H1 (cell line): ENCODE measurements around the gene FIP1L1. TPM values are rescaled to one million over a fixed set of nuclear protein-coding genes. Genes with fewer than 3 reads are reported as not detected.

ENCODE experiments used
- CTCF ChIA-PET: fragments of 300-600 bp; sonication (Branson Sonifier 250); formaldehyde crosslinking; loops from one replicate; lab custom pipeline; 2021; ENCODE audit not compliant: partially characterized antibody; lab: Charles Lee
- POLR2A ChIA-PET: fragments of 300-600 bp; sonication (Branson Sonifier 250); formaldehyde crosslinking; loops from one replicate; lab custom pipeline; 2021; ENCODE audit warnings: inconsistent platforms; ENCODE audit not compliant: partially characterized antibody; lab: Charles Lee
- DNase-seq, 2 experiments: peaks; one replicate each; pipeline versions ENCODE4 v3.0.0 to v3.0.0-alpha.2; 2010 to 2022; ENCODE audit warnings: low spot score in 2 of 2, low read depth in 1 of 2, mixed read lengths in 1 of 2
- FAIRE-seq: peaks from 2 replicates; lab custom pipeline; 2011; peaks lifted over from hg19 to GRCh38; lab: Jason Lieb, UNC
- H2AFZ ChIP-seq: 2 replicates; pipeline ENCODE4 v1.8.1; 2012; ENCODE audit warnings: low read length, inconsistent platforms
- H2AK5ac ChIP-seq: 2 replicates; pipeline ENCODE4 v1.6.1; 2013; ENCODE audit warnings: low read depth, low read length
- H2BK120ac ChIP-seq: replicated peaks from 2 replicates; pipeline ENCODE3; 2013; ENCODE audit warnings: low read depth, low read length, inconsistent platforms
- H2BK12ac ChIP-seq: 2 replicates; pipeline ENCODE4 v1.6.1; 2013; ENCODE audit warnings: low read depth, low read length
- H2BK15ac ChIP-seq: 2 replicates; pipeline ENCODE4 v1.6.1; 2013; ENCODE audit warnings: low read length
- H2BK20ac ChIP-seq: 2 replicates; pipeline ENCODE4 v1.6.1; 2013; ENCODE audit warnings: low read length
- H2BK5ac ChIP-seq: 2 replicates; pipeline ENCODE4 v1.6.1; 2013; ENCODE audit warnings: low read depth, low read length
- H3K14ac ChIP-seq: 2 replicates; pipeline ENCODE4 v1.6.1; 2013; ENCODE audit warnings: inconsistent platforms; ENCODE audit not compliant: insufficient read length
- H3K18ac ChIP-seq: 2 replicates; pipeline ENCODE4 v1.6.1; 2013; ENCODE audit warnings: low read length; ENCODE audit errors: extremely low read depth
- H3K23ac ChIP-seq: 2 replicates; pipeline ENCODE4 v1.6.1; 2013; ENCODE audit warnings: inconsistent platforms; ENCODE audit not compliant: insufficient read length
- H3K23me2 ChIP-seq: 2 replicates; pipeline ENCODE4 v1.6.1; 2013; ENCODE audit warnings: low read depth, low read length
- H3K27ac ChIP-seq: 2 replicates; pipeline ENCODE4 v1.6.1; 2011; ENCODE audit warnings: low read depth, low read length, inconsistent platforms
- H3K27me3 ChIP-seq, 4 experiments: replicated peaks in 1 of 4; 1 replicate in 1 of 4; 2 replicates in 3 of 4; pipeline versions ENCODE4 v1.6.1 to v1.8.1; 2011 to 2013; ENCODE audit warnings: low read length in 3 of 4, mild to moderate bottlenecking in 3 of 4, inconsistent platforms in 2 of 4, mixed read lengths in 2 of 4, moderate library complexity in 1 of 4; ENCODE audit not compliant: control insufficient read depth in 3 of 4, insufficient read depth in 3 of 4; ENCODE audit errors: extremely low read depth in 1 of 4
- H3K36me3 ChIP-seq, 4 experiments: 2 replicates each; pipeline versions ENCODE4 v1.6.1 to v1.8.1; 2011 to 2013; ENCODE audit warnings: mild to moderate bottlenecking in 4 of 4, low read length in 3 of 4, moderate library complexity in 2 of 4, control low read depth in 1 of 4, inconsistent platforms in 1 of 4; ENCODE audit not compliant: insufficient read depth in 4 of 4, control insufficient read depth in 2 of 4
- H3K4ac ChIP-seq: replicated peaks from 2 replicates; pipeline ENCODE3; 2013; ENCODE audit warnings: low read length, low read depth, mixed read lengths, inconsistent platforms; ENCODE audit not compliant: insufficient read length
- H3K4me1 ChIP-seq, 4 experiments: replicated peaks in 1 of 4; 1 replicate in 1 of 4; 2 replicates in 3 of 4; pipeline versions ENCODE4 v1.6.1 to v1.8.1; 2011 to 2013; ENCODE audit warnings: low read length in 3 of 4, inconsistent platforms in 2 of 4, mixed read lengths in 1 of 4; ENCODE audit not compliant: insufficient read depth in 4 of 4, control insufficient read depth in 3 of 4
- H3K4me2 ChIP-seq, 2 experiments: 2 replicates each; pipeline versions ENCODE4 v1.6.1 to v1.8.1; 2011 to 2013; ENCODE audit warnings: low read depth in 2 of 2, low read length in 2 of 2, control low read depth in 1 of 2, inconsistent platforms in 1 of 2, mild to moderate bottlenecking in 1 of 2; ENCODE audit not compliant: insufficient read depth in 1 of 2
- H3K4me3 ChIP-seq, 4 experiments: fragments of 200-600, 300-600 bp in 1 of 4; sonication (generic), shearing (Covaris generic), sonication (Bioruptor Twin) in 1 of 4; 2 replicates each; pipeline versions ENCODE4 v1.5.1 to v1.8.1; 2011 to 2016; ENCODE audit warnings: low read length in 4 of 4, low read depth in 3 of 4, control low read depth in 2 of 4, inconsistent platforms in 2 of 4, mild to moderate bottlenecking in 2 of 4, mixed read lengths in 1 of 4, moderate library complexity in 1 of 4; ENCODE audit not compliant: insufficient read depth in 2 of 4; ENCODE audit errors: extremely low read depth in 1 of 4
- H3K56ac ChIP-seq: replicated peaks from 2 replicates; pipeline ENCODE3; 2013; ENCODE audit warnings: low read depth, mild to moderate bottlenecking, mixed read lengths, low read length, inconsistent platforms; ENCODE audit not compliant: insufficient read length
- H3K79me1 ChIP-seq: 2 replicates; pipeline ENCODE4 v1.6.1; 2013; ENCODE audit warnings: low read depth, low read length, control low read depth
- H3K79me2 ChIP-seq, 2 experiments: 2 replicates each; pipeline versions ENCODE4 v1.6.1 to v1.8.1; 2012 to 2013; ENCODE audit warnings: low read length in 2 of 2, mild to moderate bottlenecking in 2 of 2, inconsistent platforms in 1 of 2; ENCODE audit not compliant: insufficient read depth in 2 of 2, control insufficient read depth in 1 of 2
- H3K9ac ChIP-seq, 4 experiments: replicated peaks in 1 of 4; 1 replicate in 1 of 4; 2 replicates in 3 of 4; pipeline versions ENCODE4 v1.6.1 to v1.8.1; 2011 to 2013; ENCODE audit warnings: low read depth in 3 of 4, low read length in 3 of 4, control low read depth in 2 of 4, mild to moderate bottlenecking in 2 of 4, moderate library complexity in 2 of 4, inconsistent platforms in 1 of 4; ENCODE audit errors: extremely low read depth in 1 of 4
- H3K9me3 ChIP-seq, 2 experiments: 2 replicates each; pipeline versions ENCODE4 v1.6.1 to v1.8.1; 2012 to 2013; ENCODE audit warnings: mild to moderate bottlenecking in 2 of 2, moderate library complexity in 2 of 2, control low read depth in 1 of 2, inconsistent platforms in 1 of 2, low read depth in 1 of 2, low read length in 1 of 2, mixed read lengths in 1 of 2; ENCODE audit not compliant: insufficient read depth in 2 of 2
- H4K20me1 ChIP-seq, 2 experiments: replicated peaks in 1 of 2; 2 replicates each; pipeline versions ENCODE3 to v1.8.1; 2011 to 2013; ENCODE audit warnings: inconsistent platforms in 2 of 2, low read length in 2 of 2, mild to moderate bottlenecking in 1 of 2; ENCODE audit not compliant: insufficient read depth in 2 of 2, control insufficient read depth in 1 of 2
- H4K5ac ChIP-seq: 2 replicates; pipeline ENCODE4 v1.6.1; 2013; ENCODE audit warnings: low read length, low read depth, mixed read lengths, inconsistent platforms; ENCODE audit not compliant: insufficient read length
- H4K8ac ChIP-seq: 2 replicates; pipeline ENCODE4 v1.8.0; 2013; ENCODE audit warnings: mild to moderate bottlenecking, moderate library complexity, low read length, inconsistent platforms; ENCODE audit not compliant: insufficient read depth; ENCODE audit errors: extremely low read depth
- H4K91ac ChIP-seq: replicated peaks from 2 replicates; pipeline ENCODE3; 2013; ENCODE audit warnings: low read length, mixed read lengths, inconsistent platforms; ENCODE audit not compliant: insufficient read length
- ASH2L ChIP-seq: fragments of 200-600, 300-600 bp; sonication (generic); IDR thresholded peaks from one replicate; pipeline ENCODE4 v1.7.1; 2017; ENCODE audit warnings: low read length
- CBX5 ChIP-seq: fragments of 300-800, 300-1000 bp; sonication (generic); IDR thresholded peaks from 2 replicates; pipeline ENCODE4 v1.7.1; 2016; ENCODE audit warnings: antibody characterized with exemption, low read length, low read depth
- CREB1 ChIP-seq: IDR thresholded peaks from 2 replicates; pipeline ENCODE4 v1.6.1; 2012; ENCODE audit warnings: inconsistent platforms
- FOSL1 ChIP-seq: IDR thresholded peaks from 2 replicates; pipeline ENCODE4 v1.6.1; 2011; ENCODE audit warnings: mild to moderate bottlenecking, low read depth, low read length, moderate library complexity; ENCODE audit not compliant: insufficient read depth
- GTF2F1 ChIP-seq: IDR thresholded peaks from 2 replicates; pipeline ENCODE4 v1.6.1; 2012; ENCODE audit warnings: low read depth, low read length, improper control_type of control experiment, borderline replicate concordance
- JUND ChIP-seq: IDR thresholded peaks from 2 replicates; pipeline ENCODE4 v1.6.1; 2011; ENCODE audit warnings: mild to moderate bottlenecking, improper control_type of control experiment, low read length
- KDM5A ChIP-seq: fragments of 200-600 bp; IDR thresholded peaks from 2 replicates; pipeline ENCODE4 v1.7.1; 2012; ENCODE audit warnings: mild to moderate bottlenecking, low read length, inconsistent platforms, mixed read lengths
- POLR2A ChIP-seq, 2 experiments: IDR thresholded peaks; 1 replicate in 1 of 2; 2 replicates in 1 of 2; pipeline ENCODE4 v1.6.1; 2011; ENCODE audit warnings: low read depth in 2 of 2, low read length in 2 of 2, mild to moderate bottlenecking in 2 of 2; ENCODE audit errors: control extremely low read depth in 1 of 2
- POU5F1 ChIP-seq: IDR thresholded peaks from 2 replicates; pipeline ENCODE4 v1.6.1; 2011; ENCODE audit warnings: low read depth, mild to moderate bottlenecking, low read length, moderate library complexity
- SIX5 ChIP-seq: IDR thresholded peaks from 2 replicates; pipeline ENCODE4 v1.6.1; 2011; ENCODE audit warnings: mild to moderate bottlenecking, low read depth, low read length
- TAF1 ChIP-seq: IDR thresholded peaks from 2 replicates; pipeline ENCODE4 v1.6.1; 2011; ENCODE audit warnings: mild to moderate bottlenecking, low read depth, low read length
- TAF7 ChIP-seq: optimal IDR thresholded peaks from 2 replicates; pipeline ENCODE3; 2011; ENCODE audit warnings: low read depth, mild to moderate bottlenecking, inconsistent platforms, low read length, moderate library complexity, borderline replicate concordance
- WGBS, 2 experiments: shearing (Covaris generic) in 1 of 2; methylation state at CpG; one replicate each; pipeline versions ENCODE4 v1.1.6 to v1.1.7; 2013 to 2015; ENCODE audit warnings: low lambda C conversion rate in 2 of 2, mixed read lengths in 2 of 2, inconsistent platforms in 1 of 2, low coverage in 1 of 2, missing lambda C conversion rate in 1 of 2; ENCODE audit not compliant: insufficient replicate concordance in 2 of 2, insufficient coverage in 1 of 2, insufficient read length in 1 of 2; ENCODE audit errors: extremely low coverage in 1 of 2, missing lambda C conversion rate in 1 of 2; 5-methylcytosine and 5-hydroxymethylcytosine counted together
- polyA plus RNA-seq, 7 experiments: library from polyadenylated mRNA; depleted of rRNA in 3 of 7; stranded (reverse) in 5 of 7; unstranded in 2 of 7; fragments of >200 nt in 5 of 7; fragments of 200-250 nt in 2 of 7; gene quantifications; 1 replicate in 5 of 7; 2 replicates in 1 of 7; 4 replicates in 1 of 7; pipeline versions ENCODE4 v1.2.1 to v1.2.3, GENCODE V29; 2011 to 2013; ENCODE audit warnings: missing spikeins in 2 of 7, mixed read lengths in 2 of 7
- total RNA-seq: library from RNA; stranded (reverse); fragmentation: NEBNext Ultra II Directional; extraction: Animal tissue kit (Norgen Biotek cat#: 25700); gene quantifications from 2 replicates; pipeline ENCODE4 v1.2.1, GENCODE V29; 2021
- TF ChIP-seq, protein P1 (sequence below): IDR thresholded peaks from 2 replicates; pipeline ENCODE4 v1.6.1; 2012; ENCODE audit warnings: inconsistent platforms
- TF ChIP-seq, protein P2 (sequence below): IDR thresholded peaks from 2 replicates; pipeline ENCODE4 v1.6.1; 2011; ENCODE audit warnings: low read depth, mild to moderate bottlenecking, low read length; ENCODE audit not compliant: insufficient read depth

The FIP1L1 gene
- total and polyA plus RNA-seq, 2 of the 8 experiments (the other 6 are each of a cell fraction or from before 2014, with no cell fraction given) = 19.5 to 53.7 TPM

DNA sequence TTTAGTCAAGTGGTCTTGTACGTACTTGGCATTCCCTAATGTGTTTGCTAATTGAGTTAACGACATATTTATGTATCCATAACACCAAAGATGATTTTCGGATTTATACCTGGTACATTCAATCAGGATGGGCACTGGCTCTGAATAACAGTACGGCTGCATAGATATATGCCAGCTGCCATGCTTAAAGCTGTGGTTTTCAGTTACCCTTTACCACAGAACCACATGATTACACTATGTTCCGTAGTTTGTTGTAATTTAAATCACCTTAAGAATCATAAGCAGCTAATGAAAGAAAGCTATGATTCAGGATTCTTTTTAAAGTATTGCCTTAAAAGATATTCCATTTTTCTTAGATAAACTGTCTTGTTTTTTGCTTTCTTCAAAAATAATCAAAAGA, 53.6 kb downstream of the FIP1L1 start:
- no peaks in the 10 kb centered on the region for H3K23me2 ChIP-seq
- H2BK20ac ChIP-seq = no peak overlapping the region
- peaks cover 0 to 43% (median 13%) of the 10 kb centered on the region in 4 experiments; a peak in 6 of 8 replicates for H3K36me3 ChIP-seq
- no peaks in the 10 kb centered on the region for H3K79me2 ChIP-seq
- H3K4ac ChIP-seq = no peak overlapping the region
- FAIRE-seq (no peak), DNase-seq (no peak)
- H2BK12ac ChIP-seq = no peak overlapping the region
- H3K18ac ChIP-seq = no peak overlapping the region
- ChIA-PET POLR2A (interaction anchor here (0.7 kb wide), 1 partner anchor 54 kb away, joined by 3 read pairs; the partner anchor contains the start of gene FIP1L1), CTCF (interaction anchor here (0.6 to 1.1 kb wide), 2 partner anchors 20 to 60 kb away, joined by 3 to 6 read pairs; no protein-coding TSS in a partner anchor)
- H2BK120ac ChIP-seq = no peak overlapping the region
- H3K27ac ChIP-seq = no peak overlapping the region
- H4K20me1 ChIP-seq = no peaks in the 10 kb centered on the region
- no peak overlapping the region for H3K23ac ChIP-seq
- no peak overlapping the region for H4K8ac ChIP-seq
- H3K4me2 ChIP-seq = no peak overlapping the region
- H4K91ac ChIP-seq = no peak overlapping the region
- H3K9me3 ChIP-seq = no peaks in the 10 kb centered on the region
- no peak overlapping the region for H2AFZ ChIP-seq
- H4K5ac ChIP-seq = no peak overlapping the region
- H3K4me3 ChIP-seq = no peak overlapping the region
- H3K79me1 ChIP-seq = no peaks in the 10 kb centered on the region
- no peak overlapping the region for H3K56ac ChIP-seq
- H3K14ac ChIP-seq = no peak overlapping the region
- WGBS, 2 experiments = 96% methylated on average over 5 of the region's 5 CpGs; no CpG with 5 or more reads in 1 of the 2 experiments
- no peak overlapping the region for H3K9ac ChIP-seq
- no peak overlapping the region for H2BK5ac ChIP-seq
- H3K27me3 ChIP-seq = no peaks in the 10 kb centered on the region
- no peak overlapping the region for H2AK5ac ChIP-seq
- no peaks in the 10 kb centered on the region for H3K4me1 ChIP-seq
- H2BK15ac ChIP-seq = no peak overlapping the region
- TF ChIP-seq POLR2A (IDR thresholded peaks at IDR 0.05; ENCODE audit: control extremely low read depth in 1 of 2, low read depth in 2 of 2, low read length in 2 of 2) (no peak), CREB1 (no peak), GTF2F1 (no peak), KDM5A (no peak), ASH2L (no peak), JUND (no peak), TAF1 (no peak), TAF7 (no peak), CBX5 (no peak), SIX5 (no peak), FOSL1 (no peak), POU5F1 (no peak)
- TF ChIP-seq, protein P1, sequence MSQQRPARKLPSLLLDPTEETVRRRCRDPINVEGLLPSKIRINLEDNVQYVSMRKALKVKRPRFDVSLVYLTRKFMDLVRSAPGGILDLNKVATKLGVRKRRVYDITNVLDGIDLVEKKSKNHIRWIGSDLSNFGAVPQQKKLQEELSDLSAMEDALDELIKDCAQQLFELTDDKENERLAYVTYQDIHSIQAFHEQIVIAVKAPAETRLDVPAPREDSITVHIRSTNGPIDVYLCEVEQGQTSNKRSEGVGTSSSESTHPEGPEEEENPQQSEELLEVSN = no peak
- TF ChIP-seq, protein P2, sequence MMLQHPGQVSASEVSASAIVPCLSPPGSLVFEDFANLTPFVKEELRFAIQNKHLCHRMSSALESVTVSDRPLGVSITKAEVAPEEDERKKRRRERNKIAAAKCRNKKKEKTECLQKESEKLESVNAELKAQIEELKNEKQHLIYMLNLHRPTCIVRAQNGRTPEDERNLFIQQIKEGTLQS = no peak
